ENCODE data around the gene KPNA6. TPM values are rescaled to one million over a fixed set of nuclear protein-coding genes. Genes with fewer than 3 reads are reported as not detected.

The KPNA6 gene
- total and polyA plus RNA-seq, 9 of the 15 experiments (the other 6 are each of a cell fraction or from before 2014, with no cell fraction given): 20.1 to 54.6 (median 32.2) TPM

- TF ChIP-seq RUNX1 (IDR thresholded peaks at IDR 0.05; ENCODE audit: low read depth) (no peak), NBN (IDR thresholded peaks at IDR 0.05; ENCODE audit: low read depth) (no peak), TRIM24 (IDR thresholded peaks at IDR 0.05) (no peak), MBD1 (CRISPR knock-in tag; IDR thresholded peaks at IDR 0.05) (no peak), TCF15 (CRISPR knock-in tag; IDR thresholded peaks at IDR 0.05) (no peak), LEF1 (IDR thresholded peaks at IDR 0.05) (no peak), HEY1 (CRISPR knock-in tag; IDR thresholded peaks at IDR 0.05; ENCODE audit: borderline replicate concordance) (no peak), SAP30 (IDR thresholded peaks at IDR 0.05; ENCODE audit: borderline replicate concordance, insufficient read depth, low read depth, low read length, poor library complexity, severe bottlenecking) (peak; percentile 38), SMAD2 (IDR thresholded peaks at IDR 0.05; ENCODE audit: low read depth, low read length) (no peak), CBFA2T2 (conservative IDR thresholded peaks at IDR 0.05) (no peak), ARID2 (IDR thresholded peaks at IDR 0.05) (no peak), HMGXB4 (CRISPR knock-in tag; IDR thresholded peaks at IDR 0.05) (no peak; the same call in 1 of the 2 replicates), BHLHE40 (IDR thresholded peaks at IDR 0.05; ENCODE audit: low read length) (no peak), CSDE1 (IDR thresholded peaks at IDR 0.05) (no peak), TAF15 (IDR thresholded peaks at IDR 0.05; ENCODE audit: low read depth, low read length) (no peak), STAG1 (CRISPR knock-in tag; IDR thresholded peaks at IDR 0.05; ENCODE audit: borderline replicate concordance) (no peak), MLX (CRISPR knock-in tag; conservative IDR thresholded peaks at IDR 0.05) (no peak), POLR2A (conservative IDR thresholded peaks at IDR 0.05) (peak; percentile 70), SP1 (CRISPR knock-in tag; IDR thresholded peaks at IDR 0.05) (no peak; the same call in 1 of the 2 replicates), NR4A1 (CRISPR knock-in tag; IDR thresholded peaks at IDR 0.05) (no peak), NR4A1 (tag; IDR thresholded peaks at IDR 0.05) (no peak), ATF1 (CRISPR knock-in tag; IDR thresholded peaks at IDR 0.05) (no peak), ATF1 (tag; IDR thresholded peaks at IDR 0.05) (no peak)
Measured at GRCh38 chr1:32201011-32201855, 93.4 kb downstream of the KPNA6 start (continued).
